GM23338 (cell line): ENCODE data around the gene TCF3. TPM values are rescaled to one million over a fixed set of nuclear protein-coding genes. Genes with fewer than 3 reads are reported as not detected.

Experiments
- ATAC-seq: fragments of 200-7000 bp; cut with Tn5 transposase; 3 replicates; pipeline ENCODE4 v1.9.1; 2020
- DNase-seq: peaks from one replicate; pipeline ENCODE4 v3.0.0-alpha.2; 2015; ENCODE audit warnings: low spot score
- H2AFZ ChIP-seq: fragments of 200-600 bp; sonication (generic); 2 replicates; pipeline ENCODE4 v1.8.0; 2016; ENCODE audit warnings: antibody characterized with exemption, mild to moderate bottlenecking, moderate library complexity
- H3F3A ChIP-seq: fragments of 200-600 bp; sonication (generic); replicated peaks from 2 replicates; pipeline ENCODE4 v1.8.0; 2017; ENCODE audit warnings: antibody characterized with exemption, mixed run types, low read depth
- H3K27ac ChIP-seq: fragments of 200-600 bp; sonication (generic); 2 replicates; pipeline ENCODE4 v1.6.1; 2016; ENCODE audit warnings: low read depth
- H3K27me3 ChIP-seq: fragments of 200-600 bp; sonication (generic); 2 replicates; pipeline ENCODE4 v1.8.0; 2016; ENCODE audit warnings: mild to moderate bottlenecking, mixed run types, moderate library complexity; ENCODE audit not compliant: insufficient read depth
- H3K36me3 ChIP-seq: fragments of 200-600 bp; sonication (generic); 2 replicates; pipeline ENCODE4 v1.8.0; 2016; ENCODE audit warnings: mild to moderate bottlenecking; ENCODE audit not compliant: insufficient read depth
- H3K4me1 ChIP-seq: fragments of 200-600 bp; sonication (generic); 2 replicates; pipeline ENCODE4 v1.8.0; 2016; ENCODE audit warnings: mild to moderate bottlenecking, moderate library complexity; ENCODE audit not compliant: insufficient read depth
- H3K4me2 ChIP-seq: fragments of 200-600 bp; sonication (generic); 2 replicates; pipeline ENCODE4 v1.7.1; 2017; ENCODE audit warnings: mixed run types
- H3K4me3 ChIP-seq: fragments of 200-600 bp; sonication (generic); 2 replicates; pipeline ENCODE4 v1.6.1; 2016; ENCODE audit warnings: mixed run types
- H3K79me2 ChIP-seq: fragments of 200-600 bp; sonication (generic); replicated peaks from 2 replicates; pipeline ENCODE4 v1.8.0; 2017; ENCODE audit warnings: mild to moderate bottlenecking; ENCODE audit not compliant: insufficient read depth
- H3K9me2 ChIP-seq: fragments of 200-600 bp; sonication (generic); 2 replicates; pipeline ENCODE4 v1.8.0; 2017; ENCODE audit not compliant: insufficient read depth
- H4K20me1 ChIP-seq: fragments of 200-600 bp; sonication (generic); replicated peaks from 2 replicates; pipeline ENCODE4 v1.8.0; 2017; ENCODE audit warnings: mild to moderate bottlenecking; ENCODE audit not compliant: insufficient read depth
- H3K27ac Mint-ChIP-seq: 2 replicates; pipeline ENCODE4 v1.8.0; 2020; ENCODE audit warnings: inconsistent platforms, mild to moderate bottlenecking, moderate library complexity, mixed read lengths
- H3K27me3 Mint-ChIP-seq: 3 replicates; pipeline ENCODE4 v1.8.0; 2022; ENCODE audit warnings: low read depth, mild to moderate bottlenecking, moderate library complexity, mixed read lengths, inconsistent platforms; ENCODE audit not compliant: insufficient read depth, poor library complexity
- H3K36me3 Mint-ChIP-seq: 3 replicates; pipeline ENCODE4 v1.8.0; 2021; ENCODE audit warnings: low read depth, mild to moderate bottlenecking, inconsistent platforms, moderate library complexity, mixed read lengths
- H3K4me1 Mint-ChIP-seq: 3 replicates; pipeline ENCODE4 v1.8.0; 2020; ENCODE audit warnings: mild to moderate bottlenecking, inconsistent platforms, mixed read lengths
- H3K4me3 Mint-ChIP-seq: 3 replicates; pipeline ENCODE4 v1.8.0; 2021; ENCODE audit warnings: moderate library complexity, mild to moderate bottlenecking, inconsistent platforms, mixed read lengths
- H3K9me3 Mint-ChIP-seq: 3 replicates; pipeline ENCODE4 v1.8.0; 2020; ENCODE audit warnings: moderate library complexity, mild to moderate bottlenecking, inconsistent platforms, mixed read lengths
- CREB1 ChIP-seq: fragments of 250-450 bp; sonication (Bioruptor Pico); IDR thresholded peaks from 2 replicates; pipeline ENCODE4 v1.5.0; 2020; ENCODE audit warnings: low read depth, mild to moderate bottlenecking, moderate library complexity
- CTCF ChIP-seq, 2 experiments: fragments of 200-600 bp in 1 of 2; sonication (generic) in 1 of 2; conservative IDR thresholded peaks; 2 replicates each; pipeline versions ENCODE4 v1.5.1 to v1.6.1; 2016 to 2017; ENCODE audit warnings: antibody characterized with exemption in 2 of 2, low read depth in 2 of 2, mild to moderate bottlenecking in 2 of 2, moderate library complexity in 1 of 2
- ETS1 ChIP-seq: IDR thresholded peaks from 2 replicates; pipeline ENCODE4 v1.6.1; 2016; ENCODE audit warnings: antibody characterized with exemption
- EZH2 ChIP-seq: fragments of 200-600 bp; sonication (generic); IDR thresholded peaks from one replicate; pipeline ENCODE4 v1.8.0; 2017; ENCODE audit warnings: antibody characterized with exemption, mild to moderate bottlenecking, low read depth; ENCODE audit not compliant: unreplicated experiment
- JUNB ChIP-seq: IDR thresholded peaks from one replicate; pipeline ENCODE4 v1.6.1; 2016; ENCODE audit warnings: antibody characterized with exemption; ENCODE audit not compliant: unreplicated experiment
- NANOG ChIP-seq: IDR thresholded peaks from 2 replicates; pipeline ENCODE4 v1.6.1; 2016; ENCODE audit warnings: antibody characterized with exemption, borderline replicate concordance
- POLR2AphosphoS5 ChIP-seq: IDR thresholded peaks from 2 replicates; pipeline ENCODE4 v1.6.1; 2016; ENCODE audit warnings: antibody characterized with exemption, low read depth
- REST ChIP-seq: IDR thresholded peaks from one replicate; pipeline ENCODE4 v1.6.1; 2018; ENCODE audit warnings: antibody characterized with exemption; ENCODE audit not compliant: unreplicated experiment
- STAT1 ChIP-seq: IDR thresholded peaks from one replicate; pipeline ENCODE4 v1.6.1; 2016; ENCODE audit warnings: antibody characterized with exemption; ENCODE audit not compliant: unreplicated experiment
- ZNF114 ChIP-seq: fragments of 250-450 bp; sonication (Bioruptor Pico); IDR thresholded peaks from 2 replicates; pipeline ENCODE4 v1.5.0; 2020; ENCODE audit warnings: mild to moderate bottlenecking, moderate library complexity
- ZNF331 ChIP-seq: fragments of 250-450 bp; sonication (Bioruptor Pico); IDR thresholded peaks from 2 replicates; pipeline ENCODE4 v1.5.0; 2020; ENCODE audit warnings: low read depth, mild to moderate bottlenecking, moderate library complexity
- polyA plus RNA-seq: library from polyadenylated mRNA; unstranded; fragments of >200 nt; fragmentation: Nextera tagmentation; extraction: Ambion mirVana; gene quantifications from 2 replicates; pipeline ENCODE4 v1.2.1, GENCODE V29; 2016
- total RNA-seq: library from RNA; depleted of rRNA; stranded (reverse); fragments of >200 nt; shearing (Covaris generic); gene quantifications from 2 replicates; pipeline ENCODE4 v1.2.3, GENCODE V29; 2014

TCF3 gene
- total and polyA plus RNA-seq, 2 experiments from 2014 or later, result 166 to 383 TPM

GRCh38 chr19:1626417-1627010 is 25.9 kb downstream of the TCF3 start (continued):
- no peak for TF ChIP-seq CTCF (conservative IDR thresholded peaks at IDR 0.05; ENCODE audit: low read depth in 2 of 2)

GRCh38 chr19:1624458-1624857 is 28.0 kb downstream of the TCF3 start:
- Histone ChIP-seq H2AFZ (no peak overlapping the region), H3K9me2 (no peaks in the 10 kb centered on the region), H3K4me1 (no peaks in the 10 kb centered on the region), H3K36me3 (peaks cover 11% of the 10 kb centered on the region; the same call in 1 of the 2 replicates), H3K79me2 (peaks cover 9% of the 10 kb centered on the region), H4K20me1 (peaks cover 15% of the 10 kb centered on the region), H3K4me3 (no peak overlapping the region), H3K4me2 (no peak overlapping the region), H3K27ac (no peak overlapping the region), H3K27me3 (no peaks in the 10 kb centered on the region), H3F3A (peaks cover 16% of the 10 kb centered on the region; the same call in 1 of the 2 replicates)
- peak; percentile 96 for DNase-seq
- no peak overlapping the region for H3K4me3 Mint-ChIP-seq
- H3K36me3 Mint-ChIP-seq, result peaks cover 51% of the 10 kb centered on the region
- peak; percentile 85 for ATAC-seq
- H3K27me3 Mint-ChIP-seq, result peaks cover 20% of the 10 kb centered on the region
- no peaks in the 10 kb centered on the region for H3K9me3 Mint-ChIP-seq
- 0 out of 2 replicates have a peak overlapping the region, but pooled peaks have one; percentile 53 for H3K27ac Mint-ChIP-seq
- H3K4me1 Mint-ChIP-seq, result peaks cover 12% of the 10 kb centered on the region
- TF ChIP-seq CTCF (conservative IDR thresholded peaks at IDR 0.05; ENCODE audit: low read depth in 2 of 2), result peak; percentile 76 to 85
- TF ChIP-seq POLR2AphosphoS5, result no peak

GRCh38 chr19:1622541-1622940 is 29.9 kb downstream of the TCF3 start:
- H3K27ac ChIP-seq, result no peak overlapping the region
- Mint-ChIP-seq H3K9me3 (peaks cover 3% of the 10 kb centered on the region; the same call in 1 of the 3 replicates), H3K4me1 (peaks cover 18% of the 10 kb centered on the region), H3K27ac (peak overlapping the region; percentile 85), H3K4me3 (no peak overlapping the region), H3K36me3 (peaks cover 63% of the 10 kb centered on the region), H3K27me3 (peaks cover 26% of the 10 kb centered on the region)
- no peaks in the 10 kb centered on the region for H3K27me3 ChIP-seq
- no peaks in the 10 kb centered on the region for H3K4me1 ChIP-seq
- H3K4me3 ChIP-seq, result no peak overlapping the region
- H4K20me1 ChIP-seq, result peaks cover 19% of the 10 kb centered on the region
- peaks cover 11% of the 10 kb centered on the region for H3K36me3 ChIP-seq
- H3K79me2 ChIP-seq, result peaks cover 9% of the 10 kb centered on the region
- ATAC-seq (no peak), DNase-seq (no peak)
- no peak overlapping the region for H3K4me2 ChIP-seq
- no peak overlapping the region for H2AFZ ChIP-seq
- H3K9me2 ChIP-seq, result no peaks in the 10 kb centered on the region
- peaks cover 16% of the 10 kb centered on the region; the same call in 1 of the 2 replicates for H3F3A ChIP-seq
- TF ChIP-seq CTCF (conservative IDR thresholded peaks at IDR 0.05; ENCODE audit: low read depth in 2 of 2) (no peak), CREB1 (CRISPR knock-in tag) (no peak), STAT1 (no peak), ZNF114 (CRISPR knock-in tag) (no peak), NANOG (no peak), REST (no peak), EZH2 (no peak), JUNB (no peak), POLR2AphosphoS5 (no peak; the same call in 1 of the 2 replicates), ZNF331 (CRISPR knock-in tag) (no peak), ETS1 (no peak)
